H1 (cell line): ENCODE measurements around the gene RAB11FIP5. TPM values are rescaled to one million over a fixed set of nuclear protein-coding genes. Genes with fewer than 3 reads are reported as not detected.

Experiments used
- CTCF ChIA-PET: fragments of 300-600 bp; sonication (Branson Sonifier 250); formaldehyde crosslinking; loops from one replicate; lab custom pipeline; 2021; ENCODE audit not compliant: partially characterized antibody; lab: Charles Lee
- POLR2A ChIA-PET: fragments of 300-600 bp; sonication (Branson Sonifier 250); formaldehyde crosslinking; loops from one replicate; lab custom pipeline; 2021; ENCODE audit warnings: inconsistent platforms; ENCODE audit not compliant: partially characterized antibody; lab: Charles Lee
- DNase-seq, 2 experiments: peaks; one replicate each; pipeline versions ENCODE4 v3.0.0 to v3.0.0-alpha.2; 2010 to 2022; ENCODE audit warnings: low spot score in 2 of 2, low read depth in 1 of 2, mixed read lengths in 1 of 2
- FAIRE-seq: peaks from 2 replicates; lab custom pipeline; 2011; peaks lifted over from hg19 to GRCh38; lab: Jason Lieb, UNC
- H2AFZ ChIP-seq: 2 replicates; pipeline ENCODE4 v1.8.1; 2012; ENCODE audit warnings: low read length, inconsistent platforms
- H2AK5ac ChIP-seq: 2 replicates; pipeline ENCODE4 v1.6.1; 2013; ENCODE audit warnings: low read depth, low read length
- H2BK120ac ChIP-seq: replicated peaks from 2 replicates; pipeline ENCODE3; 2013; ENCODE audit warnings: low read depth, low read length, inconsistent platforms
- H2BK12ac ChIP-seq: 2 replicates; pipeline ENCODE4 v1.6.1; 2013; ENCODE audit warnings: low read depth, low read length
- H2BK15ac ChIP-seq: 2 replicates; pipeline ENCODE4 v1.6.1; 2013; ENCODE audit warnings: low read length
- H2BK20ac ChIP-seq: 2 replicates; pipeline ENCODE4 v1.6.1; 2013; ENCODE audit warnings: low read length
- H2BK5ac ChIP-seq: 2 replicates; pipeline ENCODE4 v1.6.1; 2013; ENCODE audit warnings: low read depth, low read length
- H3K14ac ChIP-seq: 2 replicates; pipeline ENCODE4 v1.6.1; 2013; ENCODE audit warnings: inconsistent platforms; ENCODE audit not compliant: insufficient read length
- H3K18ac ChIP-seq: 2 replicates; pipeline ENCODE4 v1.6.1; 2013; ENCODE audit warnings: low read length; ENCODE audit errors: extremely low read depth
- H3K23ac ChIP-seq: 2 replicates; pipeline ENCODE4 v1.6.1; 2013; ENCODE audit warnings: inconsistent platforms; ENCODE audit not compliant: insufficient read length
- H3K23me2 ChIP-seq: 2 replicates; pipeline ENCODE4 v1.6.1; 2013; ENCODE audit warnings: low read depth, low read length
- H3K27ac ChIP-seq: 2 replicates; pipeline ENCODE4 v1.6.1; 2011; ENCODE audit warnings: low read depth, low read length, inconsistent platforms
- H3K27me3 ChIP-seq, 4 experiments: replicated peaks in 1 of 4; 1 replicate in 1 of 4; 2 replicates in 3 of 4; pipeline versions ENCODE4 v1.6.1 to v1.8.1; 2011 to 2013; ENCODE audit warnings: low read length in 3 of 4, mild to moderate bottlenecking in 3 of 4, inconsistent platforms in 2 of 4, mixed read lengths in 2 of 4, moderate library complexity in 1 of 4; ENCODE audit not compliant: control insufficient read depth in 3 of 4, insufficient read depth in 3 of 4; ENCODE audit errors: extremely low read depth in 1 of 4
- H3K36me3 ChIP-seq, 4 experiments: 2 replicates each; pipeline versions ENCODE4 v1.6.1 to v1.8.1; 2011 to 2013; ENCODE audit warnings: mild to moderate bottlenecking in 4 of 4, low read length in 3 of 4, moderate library complexity in 2 of 4, control low read depth in 1 of 4, inconsistent platforms in 1 of 4; ENCODE audit not compliant: insufficient read depth in 4 of 4, control insufficient read depth in 2 of 4
- H3K4ac ChIP-seq: replicated peaks from 2 replicates; pipeline ENCODE3; 2013; ENCODE audit warnings: low read length, low read depth, mixed read lengths, inconsistent platforms; ENCODE audit not compliant: insufficient read length
- H3K4me1 ChIP-seq, 4 experiments: replicated peaks in 1 of 4; 1 replicate in 1 of 4; 2 replicates in 3 of 4; pipeline versions ENCODE4 v1.6.1 to v1.8.1; 2011 to 2013; ENCODE audit warnings: low read length in 3 of 4, inconsistent platforms in 2 of 4, mixed read lengths in 1 of 4; ENCODE audit not compliant: insufficient read depth in 4 of 4, control insufficient read depth in 3 of 4
- H3K4me2 ChIP-seq, 2 experiments: 2 replicates each; pipeline versions ENCODE4 v1.6.1 to v1.8.1; 2011 to 2013; ENCODE audit warnings: low read depth in 2 of 2, low read length in 2 of 2, control low read depth in 1 of 2, inconsistent platforms in 1 of 2, mild to moderate bottlenecking in 1 of 2; ENCODE audit not compliant: insufficient read depth in 1 of 2
- H3K4me3 ChIP-seq, 4 experiments: fragments of 200-600, 300-600 bp in 1 of 4; sonication (generic), shearing (Covaris generic), sonication (Bioruptor Twin) in 1 of 4; 2 replicates each; pipeline versions ENCODE4 v1.5.1 to v1.8.1; 2011 to 2016; ENCODE audit warnings: low read length in 4 of 4, low read depth in 3 of 4, control low read depth in 2 of 4, inconsistent platforms in 2 of 4, mild to moderate bottlenecking in 2 of 4, mixed read lengths in 1 of 4, moderate library complexity in 1 of 4; ENCODE audit not compliant: insufficient read depth in 2 of 4; ENCODE audit errors: extremely low read depth in 1 of 4
- H3K56ac ChIP-seq: replicated peaks from 2 replicates; pipeline ENCODE3; 2013; ENCODE audit warnings: low read depth, mild to moderate bottlenecking, mixed read lengths, low read length, inconsistent platforms; ENCODE audit not compliant: insufficient read length
- H3K79me1 ChIP-seq: 2 replicates; pipeline ENCODE4 v1.6.1; 2013; ENCODE audit warnings: low read depth, low read length, control low read depth
- H3K79me2 ChIP-seq, 2 experiments: 2 replicates each; pipeline versions ENCODE4 v1.6.1 to v1.8.1; 2012 to 2013; ENCODE audit warnings: low read length in 2 of 2, mild to moderate bottlenecking in 2 of 2, inconsistent platforms in 1 of 2; ENCODE audit not compliant: insufficient read depth in 2 of 2, control insufficient read depth in 1 of 2
- H3K9ac ChIP-seq, 4 experiments: replicated peaks in 1 of 4; 1 replicate in 1 of 4; 2 replicates in 3 of 4; pipeline versions ENCODE4 v1.6.1 to v1.8.1; 2011 to 2013; ENCODE audit warnings: low read depth in 3 of 4, low read length in 3 of 4, control low read depth in 2 of 4, mild to moderate bottlenecking in 2 of 4, moderate library complexity in 2 of 4, inconsistent platforms in 1 of 4; ENCODE audit errors: extremely low read depth in 1 of 4
- H3K9me3 ChIP-seq, 2 experiments: 2 replicates each; pipeline versions ENCODE4 v1.6.1 to v1.8.1; 2012 to 2013; ENCODE audit warnings: mild to moderate bottlenecking in 2 of 2, moderate library complexity in 2 of 2, control low read depth in 1 of 2, inconsistent platforms in 1 of 2, low read depth in 1 of 2, low read length in 1 of 2, mixed read lengths in 1 of 2; ENCODE audit not compliant: insufficient read depth in 2 of 2
- H4K20me1 ChIP-seq, 2 experiments: replicated peaks in 1 of 2; 2 replicates each; pipeline versions ENCODE3 to v1.8.1; 2011 to 2013; ENCODE audit warnings: inconsistent platforms in 2 of 2, low read length in 2 of 2, mild to moderate bottlenecking in 1 of 2; ENCODE audit not compliant: insufficient read depth in 2 of 2, control insufficient read depth in 1 of 2
- H4K5ac ChIP-seq: 2 replicates; pipeline ENCODE4 v1.6.1; 2013; ENCODE audit warnings: low read length, low read depth, mixed read lengths, inconsistent platforms; ENCODE audit not compliant: insufficient read length
- H4K8ac ChIP-seq: 2 replicates; pipeline ENCODE4 v1.8.0; 2013; ENCODE audit warnings: mild to moderate bottlenecking, moderate library complexity, low read length, inconsistent platforms; ENCODE audit not compliant: insufficient read depth; ENCODE audit errors: extremely low read depth
- H4K91ac ChIP-seq: replicated peaks from 2 replicates; pipeline ENCODE3; 2013; ENCODE audit warnings: low read length, mixed read lengths, inconsistent platforms; ENCODE audit not compliant: insufficient read length
- CHD1 ChIP-seq: IDR thresholded peaks from 2 replicates; pipeline ENCODE4 v1.6.1; 2012; ENCODE audit warnings: low read depth, low read length, improper control_type of control experiment
- EZH2 ChIP-seq: fragments of 200-600 bp; sonication (generic); IDR thresholded peaks from 2 replicates; pipeline ENCODE4 v1.7.1; 2012; ENCODE audit warnings: low read depth, mild to moderate bottlenecking, moderate library complexity, low read length, inconsistent platforms; ENCODE audit not compliant: severe bottlenecking
- HDAC6 ChIP-seq: IDR thresholded peaks from one replicate; pipeline ENCODE4 v1.7.1; 2012; ENCODE audit warnings: low read depth, mild to moderate bottlenecking, inconsistent platforms, low read length, moderate library complexity
- RNF2 ChIP-seq: fragments of 200-900, 300-1000 bp; sonication (generic); IDR thresholded peaks from 2 replicates; pipeline ENCODE4 v1.7.1; 2016; ENCODE audit warnings: borderline replicate concordance, low read depth, mild to moderate bottlenecking, antibody characterized with exemption, low read length; ENCODE audit not compliant: poor library complexity, severe bottlenecking; ENCODE audit errors: missing control alignments
- TBP ChIP-seq: IDR thresholded peaks from 2 replicates; pipeline ENCODE4 v1.6.1; 2011; ENCODE audit warnings: low read depth, low read length, improper control_type of control experiment
- YY1 ChIP-seq: IDR thresholded peaks from 2 replicates; pipeline ENCODE4 v1.6.1; 2011; ENCODE audit warnings: low read depth, mild to moderate bottlenecking, low read length
- WGBS, 2 experiments: shearing (Covaris generic) in 1 of 2; methylation state at CpG; one replicate each; pipeline versions ENCODE4 v1.1.6 to v1.1.7; 2013 to 2015; ENCODE audit warnings: low lambda C conversion rate in 2 of 2, mixed read lengths in 2 of 2, inconsistent platforms in 1 of 2, low coverage in 1 of 2, missing lambda C conversion rate in 1 of 2; ENCODE audit not compliant: insufficient replicate concordance in 2 of 2, insufficient coverage in 1 of 2, insufficient read length in 1 of 2; ENCODE audit errors: extremely low coverage in 1 of 2, missing lambda C conversion rate in 1 of 2; 5-methylcytosine and 5-hydroxymethylcytosine counted together
- polyA plus RNA-seq, 7 experiments: library from polyadenylated mRNA; depleted of rRNA in 3 of 7; stranded (reverse) in 5 of 7; unstranded in 2 of 7; fragments of >200 nt in 5 of 7; fragments of 200-250 nt in 2 of 7; gene quantifications; 1 replicate in 5 of 7; 2 replicates in 1 of 7; 4 replicates in 1 of 7; pipeline versions ENCODE4 v1.2.1 to v1.2.3, GENCODE V29; 2011 to 2013; ENCODE audit warnings: missing spikeins in 2 of 7, mixed read lengths in 2 of 7
- total RNA-seq: library from RNA; stranded (reverse); fragmentation: NEBNext Ultra II Directional; extraction: Animal tissue kit (Norgen Biotek cat#: 25700); gene quantifications from 2 replicates; pipeline ENCODE4 v1.2.1, GENCODE V29; 2021
- TF ChIP-seq, protein P1 (sequence below), 3 experiments: IDR thresholded peaks; 1 replicate in 2 of 3; 2 replicates in 1 of 3; pipeline versions ENCODE4 v1.5.1 to v1.6.1; 2011; ENCODE audit warnings: low read length in 3 of 3, mild to moderate bottlenecking in 3 of 3, inconsistent platforms in 2 of 3, low read depth in 1 of 3, moderate library complexity in 1 of 3; ENCODE audit not compliant: insufficient read depth in 1 of 3; ENCODE audit errors: control extremely low read depth in 1 of 3

RAB11FIP5 gene
- total and polyA plus RNA-seq, 2 of the 8 experiments (the other 6 are each of a cell fraction or from before 2014, with no cell fraction given), result 6.3 to 17.0 TPM

DNA sequence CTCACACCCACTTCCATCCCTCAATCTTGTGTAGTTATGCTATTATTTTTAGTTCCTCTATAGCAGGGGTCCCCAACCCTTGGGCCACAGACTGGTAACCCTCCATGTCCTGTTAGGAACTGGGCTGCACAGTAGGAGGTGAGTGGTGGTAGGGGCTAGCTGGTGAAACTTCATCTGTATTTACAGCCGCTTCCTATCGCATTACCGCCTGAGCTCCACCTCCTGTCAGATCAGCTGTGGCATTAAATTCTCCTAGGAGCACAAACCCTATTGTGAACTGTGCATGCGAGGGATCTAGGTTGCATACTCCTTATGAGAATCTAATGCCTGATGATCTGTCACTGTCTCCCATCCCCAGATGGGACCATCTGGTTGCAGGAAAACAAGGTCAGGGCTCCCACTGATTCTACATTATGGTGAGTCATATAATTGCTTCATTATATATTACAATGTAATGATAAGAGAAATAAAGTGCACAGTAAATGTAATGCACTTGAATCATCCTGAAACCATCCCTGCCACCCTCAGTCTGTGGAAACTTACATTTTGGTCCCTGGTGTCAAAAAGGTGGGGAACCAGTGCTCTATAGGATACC lies 1.6 kb upstream of the RAB11FIP5 start:
- no peak overlapping the region for H3K56ac ChIP-seq
- H4K20me1 ChIP-seq, result peaks cover 0 to 4% of the 10 kb centered on the region in 2 experiments
- no peak overlapping the region for H2BK120ac ChIP-seq
- H3K18ac ChIP-seq, result no peak overlapping the region
- no peak overlapping the region for H2BK20ac ChIP-seq
- peak overlapping the region in 1 of 4 experiments; percentile 71; a peak in 2 of 8 replicates for H3K4me3 ChIP-seq
- peaks cover 15% of the 10 kb centered on the region for H3K23me2 ChIP-seq
- H3K79me1 ChIP-seq, result peaks cover 8% of the 10 kb centered on the region
- FAIRE-seq, result no peak
- no peak overlapping the region for H2BK15ac ChIP-seq
- no peak overlapping the region for H3K23ac ChIP-seq
- no peak overlapping the region for H3K9ac ChIP-seq
- peak overlapping the region; percentile 61 to 95; a peak in 1 of 4 replicates for H3K4me2 ChIP-seq
- H2AK5ac ChIP-seq, result no peak overlapping the region
- peaks cover 0 to 5% of the 10 kb centered on the region in 2 experiments; a peak in 1 of 4 replicates for H3K9me3 ChIP-seq
- POLR2A ChIA-PET, result interaction anchor here (0.8 to 3.7 kb wide), 2 partner anchors 15 to 22 kb away, joined by 3 to 12 read pairs; no protein-coding TSS in a partner anchor
- H3K14ac ChIP-seq, result no peak overlapping the region
- TF ChIP-seq HDAC6, result no peak
- TF ChIP-seq CHD1, result no peak
- no peak for TF ChIP-seq RNF2
- TF ChIP-seq YY1, result no peak
- TF ChIP-seq EZH2, result no peak
- TF ChIP-seq, protein P1, sequence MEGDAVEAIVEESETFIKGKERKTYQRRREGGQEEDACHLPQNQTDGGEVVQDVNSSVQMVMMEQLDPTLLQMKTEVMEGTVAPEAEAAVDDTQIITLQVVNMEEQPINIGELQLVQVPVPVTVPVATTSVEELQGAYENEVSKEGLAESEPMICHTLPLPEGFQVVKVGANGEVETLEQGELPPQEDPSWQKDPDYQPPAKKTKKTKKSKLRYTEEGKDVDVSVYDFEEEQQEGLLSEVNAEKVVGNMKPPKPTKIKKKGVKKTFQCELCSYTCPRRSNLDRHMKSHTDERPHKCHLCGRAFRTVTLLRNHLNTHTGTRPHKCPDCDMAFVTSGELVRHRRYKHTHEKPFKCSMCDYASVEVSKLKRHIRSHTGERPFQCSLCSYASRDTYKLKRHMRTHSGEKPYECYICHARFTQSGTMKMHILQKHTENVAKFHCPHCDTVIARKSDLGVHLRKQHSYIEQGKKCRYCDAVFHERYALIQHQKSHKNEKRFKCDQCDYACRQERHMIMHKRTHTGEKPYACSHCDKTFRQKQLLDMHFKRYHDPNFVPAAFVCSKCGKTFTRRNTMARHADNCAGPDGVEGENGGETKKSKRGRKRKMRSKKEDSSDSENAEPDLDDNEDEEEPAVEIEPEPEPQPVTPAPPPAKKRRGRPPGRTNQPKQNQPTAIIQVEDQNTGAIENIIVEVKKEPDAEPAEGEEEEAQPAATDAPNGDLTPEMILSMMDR (IDR thresholded peaks at IDR 0.05; ENCODE audit: control extremely low read depth in 1 of 3, insufficient read depth in 1 of 3, low read depth in 1 of 3, low read length in 3 of 3), result no peak
- TF ChIP-seq TBP, result no peak
- H4K5ac ChIP-seq, result no peak overlapping the region
- H3K27me3 ChIP-seq, result no peaks in the 10 kb centered on the region; a peak in 2 of 7 replicates
- H2AFZ ChIP-seq, result no peak overlapping the region
- no peak overlapping the region for H3K4ac ChIP-seq
- 93% methylated on average over 4 of the region's 4 CpGs; no CpG with 5 or more reads in 1 of the 2 experiments for WGBS, 2 experiments
- H2BK5ac ChIP-seq, result no peak overlapping the region
- no peak for DNase-seq
- no peak overlapping the region for H4K91ac ChIP-seq
- H3K79me2 ChIP-seq, result peaks cover 0 to 11% of the 10 kb centered on the region in 2 experiments; a peak in 2 of 4 replicates
- H3K27ac ChIP-seq, result no peak overlapping the region
- H3K4me1 ChIP-seq, result peaks cover 10 to 14% (median 12%) of the 10 kb centered on the region in 4 experiments; a peak in 6 of 7 replicates
- no peak overlapping the region for H2BK12ac ChIP-seq
- no peaks in the 10 kb centered on the region for H3K36me3 ChIP-seq
- CTCF ChIA-PET, result interaction anchor here (0.5 to 7.5 kb wide), 7 partner anchors 10 to 141 kb away, joined by 3 to 63 read pairs (median 4); no protein-coding TSS in a partner anchor
- no peak overlapping the region for H4K8ac ChIP-seq
